GM19397 (cell line): ENCODE data around the gene UBE2U.

Experiments
- ATAC-seq: cut with Tn5 transposase; IDR thresholded peaks from one replicate; pipeline ENCODE4 v1.9.1; 2021; ENCODE audit warnings: mild to moderate bottlenecking, moderate library complexity; ENCODE audit not compliant: unreplicated experiment

The UBE2U gene

GRCh38 chr1:64290420-64290819, 87.0 kb downstream of the UBE2U start:
- no peak for ATAC-seq

- no peak for ATAC-seq
These were observed 88.5 kb downstream of the UBE2U start for GRCh38 chr1:64291931-64292330.

DNA sequence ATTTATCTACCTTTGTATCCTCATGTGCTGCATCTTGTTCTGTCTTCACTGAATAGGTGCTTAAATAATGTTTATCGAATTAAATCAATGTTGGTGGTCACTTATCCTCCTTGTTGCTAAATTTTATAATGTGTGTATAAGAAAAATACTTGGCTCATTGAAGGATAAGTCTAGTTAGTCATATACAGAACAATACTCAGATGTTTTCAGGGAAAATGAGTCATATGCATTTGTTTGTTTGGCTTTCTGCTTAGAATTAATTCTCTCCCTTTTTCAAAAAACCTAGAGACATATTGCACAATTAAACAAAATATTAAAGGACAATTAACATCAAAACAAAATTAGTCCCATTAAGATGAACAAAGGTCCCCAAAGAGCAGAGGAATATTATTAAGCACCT, 89.0 kb downstream of the UBE2U start:
- no peak for ATAC-seq

DNA sequence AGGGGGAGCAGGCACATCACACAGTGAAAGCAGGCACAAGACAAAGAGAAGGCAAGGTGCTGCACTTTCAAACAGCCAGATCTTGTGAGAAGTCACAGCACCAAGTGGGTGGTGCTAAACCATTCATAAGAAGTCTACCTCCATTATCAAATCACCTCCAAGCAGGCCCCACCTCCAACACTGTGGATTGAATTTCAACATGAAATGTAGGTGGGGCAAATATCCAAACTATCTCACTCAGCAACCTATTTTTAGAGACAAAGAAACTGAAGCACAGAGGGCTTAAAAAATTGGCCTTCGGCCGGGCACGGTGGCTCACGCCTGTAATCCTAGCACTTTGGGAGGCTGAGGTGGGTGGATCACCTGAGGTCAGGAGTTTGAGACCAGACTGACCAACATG, 90.4 kb downstream of the UBE2U start:
- ATAC-seq = no peak

DNA sequence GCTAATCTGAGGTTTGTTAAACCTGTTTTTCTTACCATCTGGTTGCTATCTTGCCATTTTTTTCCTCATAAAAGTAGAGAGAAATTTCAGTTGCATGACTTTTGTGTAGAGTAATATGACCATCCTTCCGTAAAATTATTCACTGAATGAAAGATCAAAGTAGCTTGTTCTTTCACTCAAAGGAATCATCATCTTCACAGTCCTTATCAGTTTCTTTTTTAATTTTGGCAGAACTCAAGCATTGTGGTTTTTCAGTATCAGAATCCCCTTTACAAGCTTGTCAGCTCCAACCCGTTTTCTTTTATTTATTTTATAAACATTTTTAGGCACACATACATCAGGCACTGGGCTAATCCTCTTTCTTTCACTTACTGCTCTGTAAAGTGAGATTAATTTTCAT, 91.7 kb downstream of the UBE2U start:
- ATAC-seq = no peak

DNA sequence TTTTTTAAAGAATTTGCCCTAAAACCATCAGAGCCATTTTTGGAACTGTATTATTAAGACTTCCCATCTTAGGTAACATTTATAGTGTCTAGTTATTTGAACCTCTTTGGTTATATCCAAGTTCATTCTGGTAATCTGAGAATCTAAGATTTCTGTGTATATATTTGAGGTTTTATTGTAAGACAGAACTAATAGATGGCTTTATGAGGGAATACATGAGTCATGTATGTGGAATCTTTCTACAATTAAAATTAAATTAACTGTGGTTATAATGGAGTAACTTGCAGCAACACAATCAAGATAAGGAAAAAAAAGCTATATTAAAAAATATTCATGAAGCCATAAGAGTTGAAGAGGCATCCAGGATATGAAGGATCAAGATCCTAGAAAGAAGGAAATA, 92.1 kb downstream of the UBE2U start:
- no peak for ATAC-seq

GRCh38 chr1:64296459-64296858, 93.0 kb downstream of the UBE2U start:
- no peak for ATAC-seq

DNA sequence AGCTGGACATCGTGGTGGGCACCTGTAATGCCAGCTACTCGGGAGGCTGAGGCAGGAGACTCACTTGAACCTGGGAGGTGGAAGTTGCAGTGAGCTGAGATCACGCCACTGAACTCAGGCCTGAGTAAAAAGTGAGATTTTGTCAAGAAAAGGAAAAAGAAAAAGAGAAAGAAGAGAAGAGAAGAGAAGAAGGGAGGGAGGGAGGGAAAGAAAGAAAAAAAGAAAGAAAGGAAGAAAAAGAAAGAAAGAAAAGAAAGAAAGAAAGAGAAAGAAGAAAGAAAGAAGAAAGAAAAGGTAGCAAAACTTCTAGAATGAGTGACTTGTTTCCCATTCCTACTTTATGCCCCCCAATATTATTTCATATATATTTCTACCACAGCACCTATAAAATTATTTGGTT, 98.8 kb downstream of the UBE2U start:
- no peak for ATAC-seq

GRCh38 chr1:64302971-64303370, 99.5 kb downstream of the UBE2U start:
- ATAC-seq = no peak

DNA sequence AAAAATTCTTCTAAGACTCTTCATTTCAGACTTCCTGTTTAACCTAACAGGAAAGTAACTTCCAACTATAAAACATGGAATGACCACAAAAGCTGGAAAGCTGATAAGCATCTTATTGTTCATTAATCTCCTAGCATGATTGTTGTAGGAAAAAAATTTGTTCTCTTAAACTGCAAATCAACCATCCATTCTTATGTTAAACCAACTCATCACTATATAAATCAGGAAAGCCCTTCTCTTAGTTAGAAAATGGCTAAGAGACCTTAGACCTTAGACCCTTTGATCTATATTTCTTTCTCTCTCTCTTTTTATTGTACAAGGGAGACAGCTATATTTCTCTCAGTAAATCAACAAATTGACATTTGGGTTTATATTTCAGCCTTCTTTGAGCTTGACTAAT, 101.4 kb downstream of the UBE2U start:
- ATAC-seq = no peak

GRCh38 chr1:64308866-64309265, 105.4 kb downstream of the UBE2U start:
- ATAC-seq = no peak

- no peak for ATAC-seq
These were observed 106.0 kb downstream of the UBE2U start for GRCh38 chr1:64309431-64309831.

- ATAC-seq = no peak
These were observed 107.3 kb downstream of the UBE2U start for GRCh38 chr1:64310760-64311159.

DNA sequence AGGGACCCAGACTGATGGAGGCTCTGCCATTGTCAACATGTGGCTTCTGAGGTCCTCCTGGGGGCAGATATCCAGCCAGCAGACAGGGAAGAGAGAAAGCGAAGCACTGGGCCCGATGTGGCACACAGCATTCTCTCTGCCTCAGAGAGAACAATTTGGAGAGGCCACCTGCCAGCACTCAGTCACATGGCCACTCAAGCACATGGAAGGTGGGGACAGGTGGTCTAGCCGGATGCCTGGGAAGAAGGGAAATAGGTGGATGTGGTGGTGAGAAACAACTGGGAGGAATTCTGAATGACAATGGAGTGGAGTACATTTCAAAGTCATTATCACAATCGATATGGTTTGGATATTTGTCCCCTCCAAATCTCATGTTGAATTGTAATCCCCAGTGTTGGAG, 109.0 kb downstream of the UBE2U start:
- ATAC-seq = no peak

DNA sequence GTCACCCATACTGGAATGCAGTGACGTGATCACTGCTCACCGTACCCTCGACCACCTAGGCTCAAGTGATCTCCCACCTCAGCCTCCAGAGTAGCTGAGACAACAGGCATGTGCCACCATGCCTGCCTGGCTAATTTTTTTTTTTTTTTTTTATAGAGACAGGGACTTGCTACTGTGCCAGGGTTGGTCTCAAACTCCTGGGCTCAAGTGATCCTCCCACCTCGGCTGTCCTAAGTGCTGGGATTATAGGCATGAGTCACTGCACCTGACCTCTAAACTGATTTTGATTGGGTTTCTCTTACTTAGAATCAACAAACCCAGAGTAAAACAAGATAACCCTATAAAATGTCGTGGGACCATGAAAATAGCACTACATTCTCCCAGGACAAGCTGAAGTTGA, 112.0 kb downstream of the UBE2U start:
- ATAC-seq = no peak
